HS-27A (cell line): ENCODE measurements around the gene POLR2C.

ENCODE experiments used
- DNase-seq: peaks from one replicate; pipeline ENCODE4 v3.0.0-alpha.2; 2012; ENCODE audit warnings: low read depth, missing footprints

The POLR2C gene

DNA sequence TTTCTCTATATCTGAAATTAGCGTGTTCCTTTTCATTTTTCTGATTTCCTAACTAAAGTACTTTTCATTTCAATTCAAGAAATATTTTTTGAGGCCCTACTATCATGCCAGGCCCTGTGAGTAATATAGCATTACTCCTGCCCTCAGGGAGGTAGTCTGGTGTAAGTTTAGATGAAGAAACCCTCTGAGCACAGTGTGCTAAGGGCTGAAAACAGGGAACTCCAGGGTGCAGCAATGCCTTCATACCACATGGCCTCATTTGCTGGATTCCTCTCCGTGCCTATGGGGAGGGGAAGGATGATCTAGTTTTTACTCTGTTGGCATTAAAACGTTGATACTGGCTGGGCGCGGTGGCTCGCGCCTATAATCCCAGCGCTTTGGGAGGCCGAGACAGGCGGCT lies 10.5 kb upstream of the POLR2C start:
- no peak for DNase-seq

DNA sequence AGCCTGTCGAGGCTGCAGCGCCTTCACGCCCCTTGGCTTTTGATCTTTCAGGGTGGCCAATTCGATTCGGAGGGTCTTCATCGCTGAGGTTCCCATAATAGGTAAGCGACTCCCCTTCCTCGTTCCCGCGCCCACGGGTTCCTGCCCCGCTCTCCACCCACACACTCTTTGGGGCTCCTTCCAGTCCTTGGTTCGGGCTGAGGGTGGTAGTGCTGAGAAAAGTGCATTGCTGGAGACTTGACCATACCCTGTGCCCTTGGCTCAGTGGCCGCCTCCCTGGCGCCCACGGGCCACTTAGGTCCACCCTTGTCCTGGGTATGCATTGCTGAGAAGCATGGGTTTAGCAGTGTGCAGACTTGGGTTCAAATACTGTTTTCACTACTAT lies 491 bp downstream of the POLR2C start:
- no peak for DNase-seq

GRCh38 chr16:57464523-57464922 lies 2.0 kb downstream of the POLR2C start:
- DNase-seq = no peak

GRCh38 chr16:57468346-57468745 lies 5.9 kb downstream of the POLR2C start:
- DNase-seq = no peak

GRCh38 chr16:57469046-57469445 lies 6.6 kb downstream of the POLR2C start:
- no peak for DNase-seq

GRCh38 chr16:57469917-57470470 lies 7.5 kb downstream of the POLR2C start:
- no peak for DNase-seq

DNA sequence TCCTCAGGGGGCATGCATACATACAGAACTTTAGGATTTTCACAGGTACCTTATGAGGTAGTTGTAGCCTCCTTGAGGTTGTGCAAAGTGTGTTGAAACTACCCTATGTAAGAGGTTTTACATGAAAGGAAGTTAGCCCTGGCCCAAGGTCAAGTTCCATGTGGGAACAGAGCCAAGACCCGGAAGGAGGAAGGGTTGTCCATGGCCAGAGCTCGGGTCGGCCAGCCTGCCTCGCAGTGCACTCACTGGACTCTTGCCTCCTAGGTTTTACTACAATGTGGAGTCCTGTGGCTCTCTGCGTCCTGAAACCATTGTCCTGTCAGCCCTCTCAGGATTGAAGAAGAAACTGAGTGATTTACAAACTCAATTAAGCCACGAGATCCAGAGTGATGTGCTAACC lies 8.2 kb downstream of the POLR2C start:
- no peak for DNase-seq

DNA sequence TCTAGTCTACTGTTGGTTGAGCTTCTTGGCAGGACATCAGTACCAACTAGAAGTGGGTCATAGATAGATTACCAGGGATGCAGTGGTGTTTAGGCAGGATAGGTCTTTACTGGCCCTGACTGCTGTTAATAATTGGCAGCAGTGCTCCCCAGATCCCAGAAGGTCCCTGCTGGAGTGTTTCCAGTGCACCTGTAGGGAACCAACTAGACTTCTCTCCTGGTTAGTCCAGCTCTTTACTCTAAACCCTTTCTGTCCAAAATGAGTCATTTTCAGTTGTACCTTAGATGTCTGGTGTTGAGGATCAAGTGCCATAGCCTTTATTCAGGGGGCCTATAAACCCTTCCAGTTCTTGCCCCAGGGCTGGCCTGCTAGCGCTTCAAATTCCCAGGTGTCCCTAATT lies 8.7 kb downstream of the POLR2C start:
- DNase-seq = no peak

DNA sequence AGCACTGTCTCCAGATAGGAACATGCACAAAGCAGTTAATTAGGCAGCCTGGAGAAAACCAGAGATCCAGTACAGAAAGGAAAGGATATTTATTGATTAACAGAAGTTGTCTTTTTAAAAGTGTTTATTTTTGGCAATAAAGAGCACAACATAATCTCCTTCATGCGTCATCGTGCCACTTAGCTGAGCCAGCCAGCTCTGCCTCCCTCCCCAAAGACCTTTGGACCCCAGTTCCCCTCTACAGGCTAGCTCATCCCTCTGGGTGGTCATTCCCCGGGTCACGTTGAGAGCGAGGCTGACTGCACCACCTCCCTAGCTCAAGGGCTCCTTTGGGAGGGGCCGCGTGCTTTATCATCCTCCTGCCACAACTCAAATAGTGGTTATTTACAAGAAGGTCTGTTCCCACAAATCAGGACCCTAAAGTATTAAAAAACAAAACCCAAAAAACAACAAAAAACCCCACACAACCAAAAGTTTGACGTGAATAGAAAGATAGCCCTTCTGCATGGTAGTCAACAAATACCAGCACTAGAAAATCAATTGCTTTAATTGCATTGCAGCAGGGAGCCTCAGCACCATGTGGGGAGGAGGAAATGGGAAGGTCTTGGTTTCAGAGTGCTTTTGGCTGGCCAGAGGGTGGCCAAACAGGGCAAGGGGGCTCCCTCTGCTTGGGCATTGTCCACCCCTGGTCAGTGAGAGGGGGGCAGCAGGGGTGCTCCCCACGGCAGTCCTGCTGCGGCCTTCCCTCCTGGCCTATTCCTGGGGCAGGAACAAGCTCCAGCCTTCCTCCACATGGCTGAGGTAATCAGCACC lies 9.6 kb downstream of the POLR2C start:
- no peak for DNase-seq

DNA sequence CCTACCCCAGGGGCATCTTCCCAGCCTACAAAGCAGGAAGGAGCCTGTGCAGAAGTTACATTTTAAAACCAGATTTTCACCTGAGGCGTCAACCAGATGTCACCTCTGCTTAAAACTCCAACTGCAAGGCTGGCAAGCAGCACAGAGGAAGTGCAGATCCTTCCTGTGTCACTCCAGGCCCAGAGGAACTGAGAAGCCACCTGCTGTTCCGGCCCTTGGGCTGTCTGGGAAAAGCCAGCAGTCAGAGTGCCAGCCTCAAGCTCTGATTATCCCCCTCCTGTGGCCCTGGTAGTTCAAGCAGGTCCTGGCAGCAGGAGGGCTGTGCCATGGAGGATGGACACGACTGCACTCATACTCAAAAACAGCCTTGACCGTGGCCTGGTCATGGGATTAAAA lies 10.2 kb downstream of the POLR2C start:
- DNase-seq = no peak

DNA sequence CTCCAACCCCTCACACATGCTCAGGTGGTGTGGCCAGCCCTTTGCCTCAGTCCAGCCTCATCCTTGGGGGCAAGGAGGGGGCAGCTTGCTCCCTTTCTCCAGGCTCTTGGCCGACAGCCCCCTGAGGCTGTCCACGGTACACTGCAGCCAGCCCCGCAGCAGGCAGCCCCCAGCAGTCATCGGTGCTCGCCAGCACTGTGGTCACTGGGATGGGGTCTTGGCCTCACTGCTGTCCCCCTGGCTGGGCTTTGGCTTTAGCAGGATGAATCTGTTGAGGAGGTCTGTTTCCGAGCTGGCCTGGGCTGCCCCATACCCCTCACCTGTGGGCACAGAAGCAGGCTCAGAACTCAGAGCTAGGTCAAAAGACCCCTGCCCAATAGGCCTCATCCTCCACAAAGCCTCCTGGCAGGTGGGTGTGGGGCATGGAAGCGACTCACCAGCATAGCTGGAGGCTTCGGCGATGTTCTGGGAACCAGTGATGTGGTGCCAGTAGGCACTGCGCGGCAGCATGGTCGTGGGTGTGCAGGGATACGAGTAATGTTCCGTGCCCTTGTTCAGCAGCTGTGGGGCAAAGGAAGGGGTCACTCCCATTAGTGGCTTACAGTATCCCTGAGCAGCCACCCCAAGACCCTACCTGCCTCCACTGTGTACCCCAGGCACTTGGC lies 10.8 kb downstream of the POLR2C start:
- no peak for DNase-seq

GRCh38 chr16:57473906-57474305 lies 11.4 kb downstream of the POLR2C start:
- DNase-seq = no peak

DNA sequence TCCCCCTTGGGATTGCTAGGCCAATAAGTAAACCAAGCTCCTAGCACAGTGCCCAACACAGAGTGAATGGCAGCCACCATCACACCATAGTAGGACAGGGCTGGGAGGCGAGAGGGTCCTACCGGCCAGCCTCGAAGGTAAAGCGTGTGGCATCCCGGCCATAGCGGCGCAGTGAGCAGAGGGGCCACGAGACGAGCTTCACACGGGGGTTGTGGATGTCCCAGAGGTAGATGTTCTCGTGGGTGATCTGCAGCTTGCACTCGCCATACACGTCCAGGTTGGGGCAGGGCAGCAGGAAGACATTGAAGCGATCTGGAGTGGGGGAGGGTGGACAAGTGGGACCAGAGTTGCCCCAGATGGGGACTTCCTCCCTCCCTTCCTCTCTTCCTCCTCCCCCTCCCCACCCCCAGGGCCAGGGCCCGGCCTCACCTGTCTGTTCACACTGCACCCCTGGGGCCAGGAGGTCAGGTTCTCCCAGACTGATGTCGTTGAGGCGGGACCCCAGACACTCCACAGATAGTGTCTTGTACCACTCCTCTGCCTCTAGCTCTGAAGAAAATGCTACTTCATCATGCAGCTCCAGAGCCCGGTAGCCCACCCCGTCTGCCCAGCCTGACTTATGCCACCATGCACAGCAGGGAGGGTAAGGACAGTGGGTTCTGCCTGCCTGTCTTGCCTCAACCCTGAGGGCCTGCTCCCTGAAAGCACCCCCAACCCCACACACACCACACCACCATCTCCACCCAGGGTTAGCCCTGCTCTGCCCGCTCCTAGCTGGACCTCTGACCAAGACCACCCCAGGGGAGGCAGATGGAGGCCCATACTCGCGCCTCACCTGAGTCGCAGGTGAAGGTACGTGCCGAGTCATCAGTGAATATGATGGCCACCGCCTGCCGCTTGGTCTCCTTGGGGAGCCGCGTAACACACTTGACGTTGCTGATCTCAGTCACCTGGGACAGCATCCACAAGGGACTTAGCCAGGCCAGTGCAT lies 12.5 kb downstream of the POLR2C start:
- DNase-seq = no peak

DNA sequence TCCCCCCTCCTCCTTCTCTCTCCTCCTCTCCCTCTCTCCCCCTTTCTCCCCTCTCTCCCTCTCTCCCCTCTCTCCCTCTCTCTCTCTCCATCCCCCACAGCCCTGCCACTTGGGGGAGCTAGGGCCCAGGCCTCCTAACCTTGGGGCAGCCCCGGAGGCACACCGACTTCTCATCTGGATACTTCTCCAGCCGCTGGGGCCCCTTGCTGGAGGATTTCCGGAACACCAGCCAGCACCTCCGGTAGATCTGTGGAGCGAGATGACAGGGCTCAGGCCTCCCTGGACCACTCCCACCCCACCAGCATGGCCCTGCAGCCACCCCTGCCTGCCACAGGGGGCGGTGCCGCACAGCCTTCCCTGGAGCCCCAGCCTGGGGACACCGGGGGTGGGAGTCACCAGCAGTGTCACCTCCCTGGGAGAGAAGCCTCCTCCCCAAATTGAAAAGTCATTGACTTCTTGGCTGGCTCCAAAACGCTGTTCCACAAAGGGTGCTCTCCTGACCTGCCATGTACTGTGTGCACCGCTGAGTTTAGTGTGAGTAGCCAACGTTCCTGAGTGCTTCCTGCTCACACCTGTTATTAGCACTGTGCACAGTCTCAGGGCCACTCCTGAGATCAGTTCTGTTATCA lies 13.3 kb downstream of the POLR2C start:
- no peak for DNase-seq

GRCh38 chr16:57476546-57477410 lies 14.3 kb downstream of the POLR2C start:
- DNase-seq = no peak

DNA sequence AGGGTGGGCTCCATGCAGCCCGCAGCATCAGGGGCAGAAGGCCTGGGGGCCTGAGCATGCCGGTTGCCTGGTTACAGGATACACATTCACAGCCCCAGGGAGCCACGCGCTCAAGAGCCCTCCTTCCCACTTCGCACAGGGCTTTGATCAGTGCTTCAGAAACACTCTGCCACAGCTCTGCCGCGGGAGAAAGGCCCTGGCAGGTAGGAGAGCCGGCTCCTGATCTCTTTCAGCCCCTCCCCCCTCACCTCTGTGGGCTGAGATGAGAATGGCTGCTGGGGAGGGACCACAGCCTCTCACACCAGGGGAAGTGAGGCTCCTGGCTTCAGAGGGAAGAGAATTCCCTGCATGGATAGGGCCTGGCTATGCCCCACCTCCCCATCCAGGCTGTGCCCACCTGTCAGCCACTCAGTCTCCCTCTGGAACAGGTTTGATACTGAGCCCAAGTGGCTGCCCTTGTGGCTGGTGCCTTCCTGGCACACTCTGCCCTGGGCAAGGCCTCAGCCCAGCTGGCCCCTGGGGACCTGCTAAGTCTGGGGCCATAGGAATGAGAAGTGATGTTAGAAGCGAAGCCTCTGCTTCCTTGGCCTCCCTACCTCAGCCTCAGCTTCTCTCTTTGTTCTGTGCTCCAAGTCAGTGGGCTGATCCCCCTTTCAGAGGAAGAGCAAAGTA lies 15.2 kb downstream of the POLR2C start:
- no peak for DNase-seq

DNA sequence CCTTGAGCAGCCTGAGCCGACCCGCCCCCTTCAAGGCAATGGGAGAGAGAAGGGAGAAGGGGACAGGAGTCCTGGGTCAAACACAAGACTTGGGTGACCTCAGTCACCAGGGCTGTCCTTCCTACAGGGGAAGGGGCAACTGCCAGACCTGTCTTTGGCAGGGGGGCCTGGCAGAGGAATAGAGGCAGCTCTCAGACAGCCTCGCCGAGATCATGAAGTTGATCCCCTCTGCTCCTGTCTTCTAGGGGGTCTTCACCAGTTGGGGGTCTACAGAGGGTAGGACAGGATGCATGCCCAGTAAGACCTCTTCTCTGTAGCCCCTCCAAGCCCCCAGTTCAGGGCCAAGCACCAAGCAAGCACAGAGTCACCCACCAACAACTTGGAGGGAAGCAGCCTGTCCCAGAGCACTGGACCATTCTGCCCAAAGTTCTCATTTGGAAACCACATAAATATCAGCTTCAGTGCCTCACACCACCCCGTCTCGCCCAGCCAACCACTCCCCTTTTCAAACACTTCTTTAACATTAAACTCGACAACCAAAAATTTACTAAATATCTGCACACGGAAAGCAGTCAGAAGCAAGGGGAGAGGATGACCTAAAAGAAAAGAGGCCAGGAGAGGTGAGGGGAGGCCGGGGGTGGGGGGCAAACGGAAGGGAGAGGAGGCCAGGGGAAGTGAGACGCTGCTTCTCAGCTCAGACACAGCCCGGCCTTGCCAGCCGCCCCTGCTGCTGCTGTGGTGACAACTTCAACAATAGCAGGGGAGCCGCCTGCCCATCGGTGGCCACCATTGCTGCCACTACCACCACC lies 16.1 kb downstream of the POLR2C start:
- DNase-seq = no peak

DNA sequence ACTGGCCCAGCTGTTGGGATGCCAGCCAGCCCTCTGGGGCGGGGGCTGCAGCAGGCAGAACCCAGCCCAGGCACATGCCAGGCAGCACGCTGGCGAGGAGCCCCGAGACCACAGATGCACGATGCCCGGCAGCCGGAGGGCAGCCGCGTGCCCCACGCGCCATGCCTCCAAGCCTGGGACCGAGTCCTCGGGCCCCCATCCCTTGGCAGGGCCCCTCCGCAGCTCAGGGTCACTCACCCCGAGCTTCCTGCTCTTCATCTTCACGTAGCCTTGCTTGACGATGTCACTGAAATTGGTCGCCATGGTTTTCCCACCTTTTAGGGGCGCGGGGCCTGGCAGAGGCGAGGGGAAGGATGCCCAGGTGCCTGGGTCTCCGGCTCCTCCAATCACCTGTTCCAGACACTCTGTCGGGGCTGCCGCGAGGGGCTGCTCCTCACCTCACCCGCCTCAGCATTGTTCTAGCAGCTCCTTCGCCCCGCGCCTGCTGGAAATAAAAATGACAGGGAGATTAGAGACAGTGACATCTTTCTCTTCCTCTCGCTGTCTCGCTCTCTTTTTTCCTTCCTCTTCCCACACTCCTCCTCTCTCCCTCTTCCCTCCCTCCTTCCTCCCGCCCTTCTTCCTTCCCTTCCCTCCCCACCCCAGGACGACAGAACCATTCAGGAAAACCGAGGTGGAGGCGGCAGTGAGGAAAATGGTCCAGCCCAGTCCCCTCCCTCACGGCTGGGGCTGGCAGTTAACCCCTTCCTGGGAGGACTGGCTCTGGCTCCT lies 16.9 kb downstream of the POLR2C start:
- DNase-seq = peak; percentile 50
